A549 (cell line): ENCODE data around the gene ANXA5. TPM values are rescaled to one million over a fixed set of nuclear protein-coding genes. Genes with fewer than 3 reads are reported as not detected.

ENCODE experiments used
- ATAC-seq, 2 experiments: fragments of 200-7000 bp in 1 of 2; fragments of >200 bp in 1 of 2; cut with Nextera tagmentation in 1 of 2; cut with Tn5 transposase in 1 of 2; 3 replicates each; pipeline versions ENCODE4 v1.8.0 to v1.9.1; 2018 to 2020; ENCODE audit warnings: mild to moderate bottlenecking in 1 of 2, moderate library complexity in 1 of 2
- CTCF ChIA-PET: fragments of 300-600 bp; sonication (Branson Sonifier 250); formaldehyde crosslinking; extraction: SDS; loops from one replicate; lab custom pipeline; 2021; ENCODE audit warnings: antibody characterized with exemption, inconsistent platforms; lab: Yijun Ruan, JAX
- POLR2A ChIA-PET: fragments of 350-600 bp; formaldehyde crosslinking; extraction: SDS; loops from one replicate; lab custom pipeline; 2021; ENCODE audit warnings: antibody characterized with exemption, inconsistent platforms; lab: Yijun Ruan, JAX
- DNase-seq, 2 experiments: peaks; one replicate each; pipeline versions ENCODE4 v3.0.0 to v3.0.0-alpha.2; 2011 to 2016; ENCODE audit warnings: low read depth in 1 of 2, low spot score in 1 of 2
- FAIRE-seq: peaks from 2 replicates; lab custom pipeline; 2011; peaks lifted over from hg19 to GRCh38; lab: Jason Lieb, UNC
- H3K27ac ChIP-seq, 2 experiments: fragments of >200 bp; sonication (Bioruptor Twin); formaldehyde crosslinking; 3 replicates each; pipeline ENCODE4 v1.5.1; 2016 to 2017
- H3K4me1 ChIP-seq: fragments of >200 bp; sonication (Bioruptor Twin); formaldehyde crosslinking; 3 replicates; pipeline ENCODE4 v1.6.1; 2016
- H3K4me2 ChIP-seq: fragments of >200 bp; sonication (Bioruptor Twin); formaldehyde crosslinking; 3 replicates; pipeline ENCODE4 v1.6.1; 2016
- H3K4me3 ChIP-seq: fragments of >200 bp; sonication (Bioruptor Twin); formaldehyde crosslinking; 3 replicates; pipeline ENCODE4 v1.5.1; 2016
- H3K9me3 ChIP-seq: fragments of >200 bp; sonication (Bioruptor Twin); formaldehyde crosslinking; 3 replicates; pipeline ENCODE4 v1.6.1; 2016
- CBX8 ChIP-seq: fragments of 200-600 bp; sonication (generic); IDR thresholded peaks from 2 replicates; pipeline ENCODE4 v1.6.1; 2016
- CEBPB ChIP-seq, 2 experiments: fragments of >200 bp in 1 of 2; sonication (Bioruptor Twin) in 1 of 2; formaldehyde crosslinking in 1 of 2; IDR thresholded peaks; 2 replicates each; pipeline ENCODE4 v1.6.1; 2012 to 2016
- CHD2 ChIP-seq: fragments of 150-350 bp; IDR thresholded peaks from 2 replicates; pipeline ENCODE4 v1.6.1; 2014; ENCODE audit warnings: low read length; ENCODE audit not compliant: partially characterized antibody
- CHD4 ChIP-seq: fragments of 200-600 bp; sonication (generic); IDR thresholded peaks from 2 replicates; pipeline ENCODE4 v1.6.1; 2016; ENCODE audit warnings: antibody characterized with exemption, mild to moderate bottlenecking, borderline replicate concordance
- ESRRA ChIP-seq: fragments of 150-350 bp; IDR thresholded peaks from 2 replicates; pipeline ENCODE4 v1.6.1; 2014; ENCODE audit warnings: mild to moderate bottlenecking, low read length, borderline replicate concordance
- FOSL2 ChIP-seq, 2 experiments: fragments of 450-650 bp in 1 of 2; fragments of >200 bp in 1 of 2; sonication (Bioruptor Twin) in 1 of 2; formaldehyde crosslinking; IDR thresholded peaks; 2 replicates each; pipeline versions ENCODE4 v1.5.0 to v1.6.1; 2016 to 2020; ENCODE audit warnings: mild to moderate bottlenecking in 1 of 2, moderate library complexity in 1 of 2
- HEYL ChIP-seq: fragments of 250-450 bp; sonication (Bioruptor Pico); IDR thresholded peaks from 2 replicates; pipeline ENCODE4 v1.8.0; 2021; ENCODE audit warnings: mild to moderate bottlenecking, moderate library complexity
- JUN ChIP-seq, 2 experiments: fragments of >200 bp; sonication (Bioruptor Twin); formaldehyde crosslinking; IDR thresholded peaks; 2 replicates in 1 of 2; 3 replicates in 1 of 2; pipeline ENCODE4 v1.6.1; 2016 to 2017
- JUNB ChIP-seq: fragments of >200 bp; sonication (Bioruptor Twin); formaldehyde crosslinking; IDR thresholded peaks from 2 replicates; pipeline ENCODE4 v1.6.1; 2016
- KDM1A ChIP-seq: fragments of 200-600 bp; sonication (generic); IDR thresholded peaks from 2 replicates; pipeline ENCODE4 v1.6.1; 2016; ENCODE audit warnings: low read depth, mild to moderate bottlenecking
- MAZ ChIP-seq: fragments of 150-350 bp; IDR thresholded peaks from 2 replicates; pipeline ENCODE4 v1.6.1; 2014; ENCODE audit warnings: antibody characterized with exemption, low read depth, low read length, borderline replicate concordance
- NR3C1 ChIP-seq: fragments of >200 bp; sonication (Bioruptor Twin); formaldehyde crosslinking; IDR thresholded peaks from 3 replicates; pipeline ENCODE4 v1.6.1; 2017
- POLR2A ChIP-seq: IDR thresholded peaks from 2 replicates; pipeline ENCODE4 v1.6.1; 2012; ENCODE audit warnings: mild to moderate bottlenecking, low read length
- RARB ChIP-seq: fragments of 250-450 bp; sonication (Bioruptor Pico); IDR thresholded peaks from 2 replicates; pipeline ENCODE4 v1.8.0; 2021; ENCODE audit warnings: mild to moderate bottlenecking, moderate library complexity
- REST ChIP-seq: fragments of 200-600 bp; sonication (generic); IDR thresholded peaks from 2 replicates; pipeline ENCODE4 v1.6.1; 2016; ENCODE audit warnings: antibody characterized with exemption, mild to moderate bottlenecking, moderate library complexity
- RNF2 ChIP-seq: fragments of 200-600 bp; sonication (generic); IDR thresholded peaks from 2 replicates; pipeline ENCODE4 v1.6.1; 2016; ENCODE audit warnings: low read depth, mild to moderate bottlenecking, antibody characterized with exemption, moderate library complexity, borderline replicate concordance
- SMC3 ChIP-seq: fragments of >200 bp; sonication (Bioruptor Twin); formaldehyde crosslinking; IDR thresholded peaks from 3 replicates; pipeline ENCODE4 v1.6.1; 2018; ENCODE audit warnings: inconsistent platforms
- TFCP2L1 ChIP-seq: fragments of 250-450 bp; sonication (Bioruptor Pico); IDR thresholded peaks from 2 replicates; pipeline ENCODE4 v1.5.0; 2021; ENCODE audit warnings: mild to moderate bottlenecking
- ZC3H11A ChIP-seq: fragments of 450-650 bp; IDR thresholded peaks from 2 replicates; pipeline ENCODE4 v1.6.1; 2014; ENCODE audit warnings: antibody characterized with exemption, mild to moderate bottlenecking
- ZNF302 ChIP-seq: fragments of 250-450 bp; sonication (Bioruptor Pico); IDR thresholded peaks from 2 replicates; pipeline ENCODE4 v1.9.0; 2021; ENCODE audit warnings: inconsistent platforms, mild to moderate bottlenecking, moderate library complexity
- WGBS: methylation state at CpG from one replicate; pipeline ENCODE4 v1.1.6; 2017; ENCODE audit errors: missing lambda C conversion rate; 5-methylcytosine and 5-hydroxymethylcytosine counted together
- polyA plus RNA-seq, 4 experiments: library from polyadenylated mRNA; depleted of rRNA in 3 of 4; stranded (reverse); fragments of >200 nt; fragmentation: RNase III in 1 of 4; extraction: RNeasy Plus Mini Kit Qiagen cat#74134 plus additional on column Dnase treatment in 1 of 4; gene quantifications; 2 replicates in 3 of 4; 3 replicates in 1 of 4; pipeline ENCODE4 v1.2.3, GENCODE V29; 2011 to 2017
- TF ChIP-seq, protein P1 (sequence below): IDR thresholded peaks from 2 replicates; pipeline ENCODE4 v1.6.1; 2012; ENCODE audit warnings: low read depth, borderline replicate concordance
- TF ChIP-seq, protein P2 (sequence below): fragments of >200 bp; sonication (Bioruptor Twin); formaldehyde crosslinking; IDR thresholded peaks from 3 replicates; pipeline ENCODE4 v1.6.1; 2016

ANXA5 gene
- polyA plus RNA-seq, 2 of the 4 experiments (the other 2 are of a cell fraction) = 356 to 441 TPM

- Histone ChIP-seq H3K27ac (peak overlapping the region; percentile 15 to 41; a peak in 1 of 6 replicates), H3K4me3 (no peak overlapping the region), H3K9me3 (no peaks in the 10 kb centered on the region), H3K4me2 (no peak overlapping the region), H3K4me1 (peaks cover 27% of the 10 kb centered on the region)
- CTCF ChIA-PET = interaction anchor here (1.0 to 1.6 kb wide), 3 partner anchors 13 to 23 kb away, joined by 3 to 10 read pairs (median 3); no protein-coding TSS in a partner anchor
- 87% methylated on average over 4 of the region's 4 CpGs for WGBS
- no peak for ATAC-seq
- no peak for DNase-seq
- FAIRE-seq = no peak
- TF ChIP-seq RNF2 (no peak), FOSL2 (IDR thresholded peaks at IDR 0.05) (no peak), FOSL2 (CRISPR knock-in tag; IDR thresholded peaks at IDR 0.05) (no peak), HEYL (CRISPR knock-in tag) (no peak), REST (no peak), CHD4 (no peak), CBX8 (no peak)
- POLR2A ChIA-PET = interaction anchor here (2.1 kb wide), 1 partner anchor 16 kb away, joined by 19 read pairs; the partner anchor contains the start of gene ANXA5
Observed at GRCh38 chr4:121712783-121713182, 16.0 kb upstream of the ANXA5 start.

DNA sequence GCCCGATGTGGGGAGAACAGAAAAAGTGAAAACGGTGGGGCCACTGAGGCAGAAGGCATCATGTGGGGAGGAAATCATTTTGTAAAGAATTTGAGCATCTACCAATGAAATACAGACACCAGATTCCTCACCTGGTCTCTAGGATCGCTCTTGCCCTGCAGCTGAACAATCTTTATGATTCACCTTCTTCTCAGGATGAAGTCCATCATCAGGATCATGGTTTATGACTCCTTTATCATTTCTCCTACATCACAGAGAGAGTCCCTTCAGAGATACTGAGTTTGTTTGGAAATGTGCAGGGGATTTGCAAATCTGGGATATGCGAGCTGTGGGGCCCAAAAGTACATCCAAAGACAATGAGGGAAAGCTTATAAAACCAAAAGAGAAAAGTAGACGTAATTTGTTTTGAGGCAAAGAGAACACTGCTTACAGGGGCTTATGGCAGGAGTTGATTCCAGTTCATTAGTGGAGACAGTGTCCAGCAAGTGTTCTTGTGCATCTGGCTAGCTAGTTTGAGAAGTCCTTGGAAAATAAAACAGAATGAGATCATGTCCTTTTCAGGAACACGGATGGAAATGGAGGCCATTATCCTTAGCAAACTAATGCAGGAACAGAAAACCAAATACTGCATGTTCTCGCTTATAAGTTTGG is 15.3 kb upstream of the ANXA5 start:
- FAIRE-seq = no peak
- DNase-seq = no peak

GRCh38 chr4:121711263-121712000 is 14.7 kb upstream of the ANXA5 start:
- H3K9me3 ChIP-seq = no peaks in the 10 kb centered on the region
- H3K4me1 ChIP-seq = peaks cover 25% of the 10 kb centered on the region
- WGBS = 3% methylated on average over 15 of the region's 18 CpGs
- peak; percentile 65 to 74 for DNase-seq
- ChIA-PET CTCF (interaction anchor here (0.7 to 1.6 kb wide), 4 partner anchors 14 to 519 kb away, joined by 3 to 10 read pairs (median 3); partner anchors contain the start of gene ANXA5), POLR2A (interaction anchor here (2.1 kb wide), 1 partner anchor 15 kb away, joined by 19 read pairs; the partner anchor contains the start of gene ANXA5)
- ATAC-seq = peak; percentile 100
- FAIRE-seq = no peak
- H3K4me2 ChIP-seq = peak overlapping the region; percentile 74
- peak overlapping the region; percentile 76 to 89 for H3K27ac ChIP-seq
- H3K4me3 ChIP-seq = peak overlapping the region; percentile 16
- TF ChIP-seq TFCP2L1 (CRISPR knock-in tag) (no peak), POLR2A (peak; percentile 42), CHD2 (no peak), KDM1A (no peak), RARB (no peak), ESRRA (no peak), SMC3 (no peak; the same call in 2 of the 3 replicates), ZNF302 (CRISPR knock-in tag) (no peak), REST (no peak), JUN (IDR thresholded peaks at IDR 0.05) (peak; percentile 31 to 57; a peak in 2 of 5 replicates), CEBPB (IDR thresholded peaks at IDR 0.05) (no peak), ZC3H11A (no peak), JUNB (peak; percentile 69), HEYL (CRISPR knock-in tag) (no peak)
- TF ChIP-seq, protein P1, sequence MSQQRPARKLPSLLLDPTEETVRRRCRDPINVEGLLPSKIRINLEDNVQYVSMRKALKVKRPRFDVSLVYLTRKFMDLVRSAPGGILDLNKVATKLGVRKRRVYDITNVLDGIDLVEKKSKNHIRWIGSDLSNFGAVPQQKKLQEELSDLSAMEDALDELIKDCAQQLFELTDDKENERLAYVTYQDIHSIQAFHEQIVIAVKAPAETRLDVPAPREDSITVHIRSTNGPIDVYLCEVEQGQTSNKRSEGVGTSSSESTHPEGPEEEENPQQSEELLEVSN = peak; percentile 23; the same call in 1 of the 2 replicates

More for the DNA sequence above, 15.3 kb upstream of the ANXA5 start:
- peak overlapping the region; percentile 76 to 89 for H3K27ac ChIP-seq
- peak; percentile 55 to 67; a peak in 5 of 6 replicates for ATAC-seq
- H3K4me3 ChIP-seq = peak overlapping the region; percentile 16
- CTCF ChIA-PET = interaction anchor here (0.7 to 1.6 kb wide), 5 partner anchors 13 to 520 kb away, joined by 3 to 10 read pairs (median 3); partner anchors contain the start of gene ANXA5
- no peaks in the 10 kb centered on the region for H3K9me3 ChIP-seq
- H3K4me2 ChIP-seq = peak overlapping the region; percentile 74
- WGBS = 67% methylated on average over 7 of the region's 7 CpGs
- POLR2A ChIA-PET = interaction anchor here (2.1 kb wide), 1 partner anchor 16 kb away, joined by 19 read pairs; the partner anchor contains the start of gene ANXA5
- peaks cover 25% of the 10 kb centered on the region for H3K4me1 ChIP-seq
- TF ChIP-seq CBX8 = no peak
- no peak for TF ChIP-seq MAZ
- no peak for TF ChIP-seq NR3C1
- TF ChIP-seq, protein P2, sequence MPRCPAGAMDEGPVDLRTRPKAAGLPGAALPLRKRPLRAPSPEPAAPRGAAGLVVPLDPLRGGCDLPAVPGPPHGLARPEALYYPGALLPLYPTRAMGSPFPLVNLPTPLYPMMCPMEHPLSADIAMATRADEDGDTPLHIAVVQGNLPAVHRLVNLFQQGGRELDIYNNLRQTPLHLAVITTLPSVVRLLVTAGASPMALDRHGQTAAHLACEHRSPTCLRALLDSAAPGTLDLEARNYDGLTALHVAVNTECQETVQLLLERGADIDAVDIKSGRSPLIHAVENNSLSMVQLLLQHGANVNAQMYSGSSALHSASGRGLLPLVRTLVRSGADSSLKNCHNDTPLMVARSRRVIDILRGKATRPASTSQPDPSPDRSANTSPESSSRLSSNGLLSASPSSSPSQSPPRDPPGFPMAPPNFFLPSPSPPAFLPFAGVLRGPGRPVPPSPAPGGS = no peak
